H1 (cell line): ENCODE measurements around the gene KIF1B. TPM values are rescaled to one million over a fixed set of nuclear protein-coding genes. Genes with fewer than 3 reads are reported as not detected.

Experiments used
- BCL11A ChIP-seq, 2 experiments: IDR thresholded peaks; one replicate each; pipeline ENCODE4 v1.6.1; 2011; ENCODE audit warnings: low read depth in 2 of 2, low read length in 2 of 2, mild to moderate bottlenecking in 2 of 2
- CBX8 ChIP-seq: fragments of 300-800, 300-1000 bp; sonication (generic); IDR thresholded peaks from 2 replicates; pipeline ENCODE4 v1.7.1; 2016; ENCODE audit warnings: low read depth, low read length, borderline replicate concordance
- GTF2F1 ChIP-seq: IDR thresholded peaks from 2 replicates; pipeline ENCODE4 v1.6.1; 2012; ENCODE audit warnings: low read depth, low read length, improper control_type of control experiment, borderline replicate concordance
- KDM4A ChIP-seq: IDR thresholded peaks from one replicate; pipeline ENCODE4 v1.7.1; 2012; ENCODE audit warnings: low read depth, mild to moderate bottlenecking, moderate library complexity, low read length, inconsistent platforms; ENCODE audit not compliant: severe bottlenecking
- RAD21 ChIP-seq, 2 experiments: IDR thresholded peaks in 1 of 2; conservative IDR thresholded peaks in 1 of 2; 2 replicates each; pipeline ENCODE4 v1.6.1; 2011; ENCODE audit warnings: low read depth in 2 of 2, low read length in 2 of 2, improper control_type of control experiment in 1 of 2, inconsistent platforms in 1 of 2, mild to moderate bottlenecking in 1 of 2, moderate library complexity in 1 of 2
- polyA plus RNA-seq, 7 experiments: library from polyadenylated mRNA; depleted of rRNA in 3 of 7; stranded (reverse) in 5 of 7; unstranded in 2 of 7; fragments of >200 nt in 5 of 7; fragments of 200-250 nt in 2 of 7; gene quantifications; 1 replicate in 5 of 7; 2 replicates in 1 of 7; 4 replicates in 1 of 7; pipeline versions ENCODE4 v1.2.1 to v1.2.3, GENCODE V29; 2011 to 2013; ENCODE audit warnings: missing spikeins in 2 of 7, mixed read lengths in 2 of 7
- total RNA-seq: library from RNA; stranded (reverse); fragmentation: NEBNext Ultra II Directional; extraction: Animal tissue kit (Norgen Biotek cat#: 25700); gene quantifications from 2 replicates; pipeline ENCODE4 v1.2.1, GENCODE V29; 2021

Gene KIF1B
- total and polyA plus RNA-seq, 2 of the 8 experiments (the other 6 are each of a cell fraction or from before 2014, with no cell fraction given), result 39.1 to 74.2 TPM

- TF ChIP-seq RAD21 (IDR thresholded peaks at IDR 0.05 in 1 of 2, conservative IDR thresholded peaks at IDR 0.05 in 1 of 2; ENCODE audit: low read depth in 2 of 2, low read length in 2 of 2) (no peak), KDM4A (no peak), GTF2F1 (no peak), BCL11A (IDR thresholded peaks at IDR 0.05; ENCODE audit: low read depth in 2 of 2, low read length in 2 of 2) (no peak), CBX8 (no peak)
These were observed 213.7 kb downstream of the KIF1B start (continued) for GRCh38 chr1:10424034-10424433.
